Esophagus squamous epithelium (tissue), 4 donors: ENCODE results near the gene CCDC90B.

Experiments used
- POLR2A ChIP-seq, 4 donors: fragments of 450-650 bp; IDR thresholded peaks; one replicate each; pipeline ENCODE4 v1.6.1; 2017; ENCODE audit warnings: antibody characterized with exemption in 4 of 4, mild to moderate bottlenecking in 4 of 4, moderate library complexity in 3 of 4
- TF ChIP-seq, protein P1 (sequence below), 6 experiments: fragments of 450-650 bp in 4 of 6; fragments of 200-600 bp in 2 of 6; sonication (generic) in 2 of 6; IDR thresholded peaks; one replicate each; pipeline ENCODE4 v1.5.1; 2016 to 2019; ENCODE audit warnings: antibody characterized with exemption in 6 of 6, mild to moderate bottlenecking in 4 of 6, moderate library complexity in 4 of 6

DNA sequence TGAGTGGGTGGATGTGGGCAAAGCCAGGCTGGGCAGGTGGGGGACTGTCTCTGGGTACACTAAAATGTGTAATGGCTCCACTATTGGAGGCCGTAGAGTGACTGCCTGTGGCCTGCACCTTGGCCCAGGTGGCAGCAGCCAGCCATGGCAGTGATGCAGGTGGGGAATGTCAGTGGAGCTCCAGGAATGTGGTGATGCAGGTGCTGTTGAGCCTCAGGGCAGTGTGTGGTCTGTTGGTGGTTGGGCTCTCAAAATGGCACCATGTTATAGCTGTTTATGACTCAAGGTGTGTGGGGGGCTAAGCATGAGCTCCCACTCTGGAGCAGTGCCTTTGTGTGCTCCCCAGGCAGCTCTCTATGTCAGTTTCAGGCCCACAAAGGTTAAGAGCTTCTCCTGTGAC lies 40.2 kb upstream of the CCDC90B start:
- TF ChIP-seq, protein P1, sequence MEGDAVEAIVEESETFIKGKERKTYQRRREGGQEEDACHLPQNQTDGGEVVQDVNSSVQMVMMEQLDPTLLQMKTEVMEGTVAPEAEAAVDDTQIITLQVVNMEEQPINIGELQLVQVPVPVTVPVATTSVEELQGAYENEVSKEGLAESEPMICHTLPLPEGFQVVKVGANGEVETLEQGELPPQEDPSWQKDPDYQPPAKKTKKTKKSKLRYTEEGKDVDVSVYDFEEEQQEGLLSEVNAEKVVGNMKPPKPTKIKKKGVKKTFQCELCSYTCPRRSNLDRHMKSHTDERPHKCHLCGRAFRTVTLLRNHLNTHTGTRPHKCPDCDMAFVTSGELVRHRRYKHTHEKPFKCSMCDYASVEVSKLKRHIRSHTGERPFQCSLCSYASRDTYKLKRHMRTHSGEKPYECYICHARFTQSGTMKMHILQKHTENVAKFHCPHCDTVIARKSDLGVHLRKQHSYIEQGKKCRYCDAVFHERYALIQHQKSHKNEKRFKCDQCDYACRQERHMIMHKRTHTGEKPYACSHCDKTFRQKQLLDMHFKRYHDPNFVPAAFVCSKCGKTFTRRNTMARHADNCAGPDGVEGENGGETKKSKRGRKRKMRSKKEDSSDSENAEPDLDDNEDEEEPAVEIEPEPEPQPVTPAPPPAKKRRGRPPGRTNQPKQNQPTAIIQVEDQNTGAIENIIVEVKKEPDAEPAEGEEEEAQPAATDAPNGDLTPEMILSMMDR (IDR thresholded peaks at IDR 0.05) = no peak
- no peak for TF ChIP-seq POLR2A (IDR thresholded peaks at IDR 0.05)
